Activated T-helper 17 cell treated with anti-CD3 and anti-CD28 coated beads, Interleukin-2, amount 50 U/mL, for 72 hours (primary cell): ENCODE data around the gene FAM89B. TPM values are rescaled to one million over a fixed set of nuclear protein-coding genes. Genes with fewer than 3 reads are reported as not detected.

ENCODE experiments used
- ATAC-seq: fragments of 150-1000 bp; cut with Tn5 transposase; replicated peaks from 2 replicates; pipeline ENCODE4 v1.10.0; 2021; ENCODE audit warnings: mild to moderate bottlenecking, moderate library complexity
- H3K27ac Mint-ChIP-seq: one replicate; pipeline ENCODE4 v1.8.0; 2022; ENCODE audit warnings: mixed read lengths
- H3K27me3 Mint-ChIP-seq: one replicate; pipeline ENCODE4 v1.8.0; 2022; ENCODE audit warnings: mixed read lengths
- H3K36me3 Mint-ChIP-seq: one replicate; pipeline ENCODE4 v1.8.0; 2022; ENCODE audit warnings: low read depth, mild to moderate bottlenecking, mixed read lengths
- H3K4me1 Mint-ChIP-seq: one replicate; pipeline ENCODE4 v1.8.0; 2022; ENCODE audit warnings: mixed read lengths
- H3K4me3 Mint-ChIP-seq: one replicate; pipeline ENCODE4 v1.8.0; 2022; ENCODE audit warnings: mild to moderate bottlenecking, mixed read lengths
- H3K9me3 Mint-ChIP-seq: one replicate; pipeline ENCODE4 v1.8.0; 2022; ENCODE audit warnings: mixed read lengths
- total RNA-seq, 2 donors: library from RNA; stranded (reverse); gene quantifications; one replicate each; pipeline ENCODE4 v1.2.3, GENCODE V29; 2022

FAM89B gene
- total RNA-seq, 2 donors from 2014 or later, result 39.0 to 42.2 TPM

GRCh38 chr11:65579291-65579690 is 7.0 kb downstream of the FAM89B start:
- H3K4me1 Mint-ChIP-seq, result peaks cover 16% of the 10 kb centered on the region
- H3K9me3 Mint-ChIP-seq, result no peaks in the 10 kb centered on the region
- H3K36me3 Mint-ChIP-seq, result peaks cover 95% of the 10 kb centered on the region
- no peak for ATAC-seq
- H3K27me3 Mint-ChIP-seq, result no peaks in the 10 kb centered on the region
- peak overlapping the region; percentile 94 for H3K4me3 Mint-ChIP-seq
- H3K27ac Mint-ChIP-seq, result no peak overlapping the region

- Mint-ChIP-seq H3K9me3 (no peaks in the 10 kb centered on the region), H3K4me3 (no peak overlapping the region), H3K4me1 (peaks cover 13% of the 10 kb centered on the region), H3K27ac (no peak overlapping the region), H3K27me3 (no peaks in the 10 kb centered on the region), H3K36me3 (peaks cover 90% of the 10 kb centered on the region)
- no peak for ATAC-seq
Measured at GRCh38 chr11:65580031-65580692, 7.8 kb downstream of the FAM89B start.

- H3K27ac Mint-ChIP-seq, result no peak overlapping the region
Measured at GRCh38 chr11:65580756-65581155, 8.4 kb downstream of the FAM89B start.

GRCh38 chr11:65581928-65582327 is 9.6 kb downstream of the FAM89B start:
- Mint-ChIP-seq H3K4me1 (peaks cover 17% of the 10 kb centered on the region), H3K27ac (peak overlapping the region; percentile 82), H3K36me3 (peaks cover 93% of the 10 kb centered on the region), H3K27me3 (no peaks in the 10 kb centered on the region), H3K4me3 (no peak overlapping the region), H3K9me3 (no peaks in the 10 kb centered on the region)
- ATAC-seq, result no peak

More at GRCh38 chr11:65580756-65581155, 8.4 kb downstream of the FAM89B start:
- Mint-ChIP-seq H3K36me3 (peaks cover 89% of the 10 kb centered on the region), H3K9me3 (no peaks in the 10 kb centered on the region), H3K4me1 (peaks cover 9% of the 10 kb centered on the region), H3K4me3 (no peak overlapping the region), H3K27me3 (no peaks in the 10 kb centered on the region)
- no peak for ATAC-seq

GRCh38 chr11:65583589-65583988 is 11.3 kb downstream of the FAM89B start:
- Mint-ChIP-seq H3K4me3 (no peak overlapping the region), H3K4me1 (peaks cover 22% of the 10 kb centered on the region), H3K27me3 (no peaks in the 10 kb centered on the region), H3K36me3 (peaks cover 93% of the 10 kb centered on the region), H3K9me3 (no peaks in the 10 kb centered on the region), H3K27ac (peak overlapping the region; percentile 82)
- ATAC-seq, result no peak

- Mint-ChIP-seq H3K4me1 (peaks cover 21% of the 10 kb centered on the region), H3K9me3 (no peaks in the 10 kb centered on the region), H3K27me3 (no peaks in the 10 kb centered on the region), H3K4me3 (no peak overlapping the region), H3K36me3 (peaks cover 93% of the 10 kb centered on the region), H3K27ac (peak overlapping the region; percentile 65)
- no peak for ATAC-seq
Measured at GRCh38 chr11:65584106-65584505, 11.8 kb downstream of the FAM89B start.

- ATAC-seq, result no peak
- peaks cover 21% of the 10 kb centered on the region for H3K4me1 Mint-ChIP-seq
- no peaks in the 10 kb centered on the region for H3K27me3 Mint-ChIP-seq
- H3K27ac Mint-ChIP-seq, result no peak overlapping the region
- H3K9me3 Mint-ChIP-seq, result no peaks in the 10 kb centered on the region
- H3K36me3 Mint-ChIP-seq, result peaks cover 91% of the 10 kb centered on the region
- no peak overlapping the region for H3K4me3 Mint-ChIP-seq
Measured at GRCh38 chr11:65584723-65585171, 12.4 kb downstream of the FAM89B start.

GRCh38 chr11:65585396-65586246 is 13.3 kb downstream of the FAM89B start:
- no peak for ATAC-seq
- Mint-ChIP-seq H3K4me1 (peaks cover 21% of the 10 kb centered on the region), H3K4me3 (peak overlapping the region; percentile 86), H3K9me3 (no peaks in the 10 kb centered on the region), H3K27me3 (no peaks in the 10 kb centered on the region), H3K27ac (peak overlapping the region; percentile 36), H3K36me3 (peaks cover 91% of the 10 kb centered on the region)

GRCh38 chr11:65586247-65586630 is 13.9 kb downstream of the FAM89B start:
- no peak for ATAC-seq
- H3K36me3 Mint-ChIP-seq, result peaks cover 90% of the 10 kb centered on the region
- peak overlapping the region; percentile 86 for H3K4me3 Mint-ChIP-seq
- no peaks in the 10 kb centered on the region for H3K27me3 Mint-ChIP-seq
- H3K4me1 Mint-ChIP-seq, result peaks cover 21% of the 10 kb centered on the region
- no peaks in the 10 kb centered on the region for H3K9me3 Mint-ChIP-seq
- peak overlapping the region; percentile 36 for H3K27ac Mint-ChIP-seq

- peak overlapping the region; percentile 86 for H3K4me3 Mint-ChIP-seq
- peaks cover 90% of the 10 kb centered on the region for H3K36me3 Mint-ChIP-seq
- no peak for ATAC-seq
Measured at GRCh38 chr11:65586676-65587075, 14.3 kb downstream of the FAM89B start.

GRCh38 chr11:65588199-65589054 is 16.1 kb downstream of the FAM89B start:
- no peaks in the 10 kb centered on the region for H3K9me3 Mint-ChIP-seq
- peak; percentile 91 for ATAC-seq

More at GRCh38 chr11:65586676-65587075, 14.3 kb downstream of the FAM89B start:
- Mint-ChIP-seq H3K27me3 (no peaks in the 10 kb centered on the region), H3K27ac (peak overlapping the region; percentile 36), H3K9me3 (no peaks in the 10 kb centered on the region), H3K4me1 (peaks cover 21% of the 10 kb centered on the region)

GRCh38 chr11:65589444-65590239 is 17.3 kb downstream of the FAM89B start:
- Mint-ChIP-seq H3K4me1 (peaks cover 21% of the 10 kb centered on the region), H3K36me3 (peaks cover 76% of the 10 kb centered on the region), H3K9me3 (no peaks in the 10 kb centered on the region), H3K27ac (no peak overlapping the region), H3K27me3 (no peaks in the 10 kb centered on the region), H3K4me3 (peak overlapping the region; percentile 86)
- no peak for ATAC-seq

More at GRCh38 chr11:65588199-65589054, 16.1 kb downstream of the FAM89B start:
- Mint-ChIP-seq H3K27me3 (no peaks in the 10 kb centered on the region), H3K36me3 (peaks cover 80% of the 10 kb centered on the region), H3K27ac (peak overlapping the region; percentile 94), H3K4me3 (peak overlapping the region; percentile 86), H3K4me1 (peaks cover 21% of the 10 kb centered on the region)

- Mint-ChIP-seq H3K27ac (no peak overlapping the region), H3K9me3 (no peaks in the 10 kb centered on the region), H3K27me3 (no peaks in the 10 kb centered on the region), H3K36me3 (peaks cover 76% of the 10 kb centered on the region), H3K4me1 (peaks cover 26% of the 10 kb centered on the region), H3K4me3 (no peak overlapping the region)
- ATAC-seq, result no peak
Measured at GRCh38 chr11:65590240-65590738, 18.0 kb downstream of the FAM89B start.
